K562 (cell line): Measurements from ENCODE around the gene SELPLG. TPM values are rescaled to one million over a fixed set of nuclear protein-coding genes. Genes with fewer than 3 reads are reported as not detected.
A peak's percentile ranks its signal among the peaks of the same experiment; 100 is the strongest.

Experiments used
- ATAC-seq: fragments of 200-7000 bp; cut with Tn5 transposase; 3 replicates; pipeline ENCODE4 v1.9.1; 2020; ENCODE audit warnings: moderate library complexity
- BruUV-seq: library from RNA; stranded (reverse); fragments of 400-500 nt; replicated peaks from 2 replicates; lab custom pipeline; 2021; lab: Mats Ljungman, UMichigan
- CTCF ChIA-PET: fragments of 300-600 bp; formaldehyde crosslinking; extraction: SDS; loops from one replicate; lab custom pipeline; 2021; ENCODE audit warnings: low intra/inter-chr PET ratio; lab: Yijun Ruan, JAX
- POLR2A ChIA-PET: fragments of 300-600, 350-650 bp; sonication (Branson Sonifier 250); formaldehyde crosslinking; extraction: SDS; loops from one replicate; lab custom pipeline; 2021; ENCODE audit warnings: antibody characterized with exemption, inconsistent platforms; lab: Yijun Ruan, JAX
- DNase-seq, 4 experiments: peaks; one replicate each; pipeline versions ENCODE4 v3.0.0 to v3.0.0-alpha.2; 2011 to 2018; ENCODE audit warnings: low spot score in 3 of 4, mixed read lengths in 3 of 4; ENCODE audit errors: extremely low read depth in 1 of 4
- FAIRE-seq: peaks from 2 replicates; lab custom pipeline; 2011; peaks lifted over from hg19 to GRCh38; lab: Jason Lieb, UNC
- H2AFZ ChIP-seq: 2 replicates; pipeline ENCODE4 v1.6.0; 2011; ENCODE audit warnings: low read depth, low read length, control low read depth, inconsistent platforms
- H3K27ac ChIP-seq: fragments of 200-600 bp; 3 replicates; pipeline ENCODE4 v1.8.0; 2011; ENCODE audit warnings: low read depth, mild to moderate bottlenecking, control low read depth, inconsistent platforms, low read length, moderate library complexity, mixed read lengths; ENCODE audit errors: extremely low read depth
- H3K27me3 ChIP-seq, 2 experiments: fragments of 300-600 bp in 1 of 2; 2 replicates in 1 of 2; 3 replicates in 1 of 2; pipeline versions ENCODE4 v1.6.0 to v1.8.0; 2011; ENCODE audit warnings: inconsistent platforms in 2 of 2, low read length in 2 of 2, mild to moderate bottlenecking in 1 of 2, mixed read lengths in 1 of 2, moderate library complexity in 1 of 2; ENCODE audit not compliant: control insufficient read depth in 2 of 2, insufficient read depth in 2 of 2
- H3K36me3 ChIP-seq: fragments of 300-600 bp; 3 replicates; pipeline ENCODE4 v1.8.0; 2011; ENCODE audit warnings: mild to moderate bottlenecking, low read length, inconsistent platforms; ENCODE audit not compliant: control insufficient read depth, insufficient read depth
- H3K4me1 ChIP-seq, 2 experiments: fragments of 200-600 bp in 1 of 2; replicated peaks in 1 of 2; 2 replicates in 1 of 2; 3 replicates in 1 of 2; pipeline versions ENCODE4 v1.5.1 to v1.8.0; 2011; ENCODE audit warnings: inconsistent platforms in 2 of 2, low read length in 2 of 2, mild to moderate bottlenecking in 1 of 2, mixed read lengths in 1 of 2, moderate library complexity in 1 of 2; ENCODE audit not compliant: control insufficient read depth in 2 of 2, insufficient read depth in 2 of 2
- H3K4me2 ChIP-seq: 2 replicates; pipeline ENCODE4 v1.6.1; 2011; ENCODE audit warnings: low read length, control low read depth, inconsistent platforms, mixed read lengths; ENCODE audit not compliant: insufficient read depth
- H3K4me3 ChIP-seq: fragments of 200-600 bp; sonication (generic), shearing (Covaris generic); 2 replicates; pipeline ENCODE4 v1.5.1; 2016; ENCODE audit warnings: control low read depth, inconsistent platforms
- H3K79me2 ChIP-seq: fragments of 200-600 bp; 3 replicates; pipeline ENCODE4 v1.8.0; 2011; ENCODE audit warnings: low read length, inconsistent platforms; ENCODE audit not compliant: control insufficient read depth, insufficient read depth
- H3K9ac ChIP-seq, 2 experiments: 2 replicates each; pipeline versions ENCODE4 v1.6.0 to v1.6.1; 2011; ENCODE audit warnings: low read depth in 2 of 2, low read length in 2 of 2, control low read depth in 1 of 2, inconsistent platforms in 1 of 2, mild to moderate bottlenecking in 1 of 2, mixed read lengths in 1 of 2; ENCODE audit not compliant: insufficient read depth in 1 of 2
- H3K9me1 ChIP-seq: one replicate; pipeline ENCODE4 v1.6.0; 2011; ENCODE audit warnings: inconsistent platforms, mild to moderate bottlenecking, low read length, moderate library complexity; ENCODE audit not compliant: control insufficient read depth, insufficient read depth
- H3K9me3 ChIP-seq: replicated peaks from 2 replicates; pipeline ENCODE4 v1.5.1; 2011; ENCODE audit warnings: low read depth, low read length, inconsistent platforms; ENCODE audit not compliant: control insufficient read depth, insufficient read depth
- H4K20me1 ChIP-seq: replicated peaks from 2 replicates; pipeline ENCODE4 v1.6.1; 2011; ENCODE audit warnings: low read length, inconsistent platforms, mixed read lengths; ENCODE audit not compliant: control insufficient read depth, insufficient read depth
- HMG20A ChIP-seq: fragments of 450-650 bp; formaldehyde crosslinking; conservative IDR thresholded peaks from 2 replicates; pipeline ENCODE4 v1.4.0; 2020; ENCODE audit warnings: mild to moderate bottlenecking, mixed read lengths
- MBD2 ChIP-seq: sonication (generic); IDR thresholded peaks from 2 replicates; pipeline ENCODE4 v1.6.1; 2016; ENCODE audit warnings: low read depth, borderline replicate concordance
- NELFE ChIP-seq: IDR thresholded peaks from 2 replicates; pipeline ENCODE4 v1.6.1; 2011; ENCODE audit warnings: mild to moderate bottlenecking; ENCODE audit not compliant: insufficient read depth, insufficient read length
- ZBTB7A ChIP-seq: IDR thresholded peaks from 2 replicates; pipeline ENCODE4 v1.6.1; 2011; ENCODE audit warnings: low read depth, mild to moderate bottlenecking, low read length, moderate library complexity, borderline replicate concordance; ENCODE audit not compliant: control insufficient read depth
- ZEB2 ChIP-seq: fragments of 450-650 bp; IDR thresholded peaks from 2 replicates; pipeline ENCODE4 v1.6.1; 2016
- ZNF311 ChIP-seq: fragments of 250-450 bp; sonication (Bioruptor Pico); IDR thresholded peaks from 2 replicates; pipeline ENCODE4 v1.4.0; 2020; ENCODE audit warnings: mild to moderate bottlenecking, moderate library complexity
- ZNF316 ChIP-seq: fragments of 450-650 bp; IDR thresholded peaks from 2 replicates; pipeline ENCODE4 v1.6.1; 2016
- WGBS: fragments of 100-300 bp; shearing (Covaris generic); methylation state at CpG from one replicate; pipeline ENCODE4 v1.1.6; 2016; ENCODE audit warnings: low coverage, mixed read lengths; ENCODE audit not compliant: insufficient coverage; ENCODE audit errors: missing lambda C conversion rate; 5-methylcytosine and 5-hydroxymethylcytosine counted together
- in situ Hi-C: fragments of 300-500 bp; cut with MboI; formaldehyde crosslinking; loops from 4 replicates; pipeline ENCODE4 v1.15.0; 2018; ENCODE audit warnings: inconsistent platforms, mixed read lengths
- intact Hi-C: fragments of 100-400 bp; cut with micrococcal nuclease; formaldehyde crosslinking; loops from 2 replicates; pipeline ENCODE4 v1.14.2; 2022
- polyA plus RNA-seq, 8 experiments: library from polyadenylated mRNA; depleted of rRNA in 4 of 8; stranded (reverse) in 5 of 8; unstranded in 3 of 8; fragments of >200 nt; fragmentation: Nextera tagmentation in 2 of 8; fragmentation: Illumina TruSeq in 1 of 8; extraction: Ambion mirVana in 2 of 8; extraction: Trizol in 1 of 8; gene quantifications; 2 replicates each; pipeline versions ENCODE4 v1.2.1 to v1.2.3, GENCODE V29; 2011 to 2014; ENCODE audit warnings: inconsistent platforms in 1 of 8, missing spikeins in 1 of 8
- total RNA-seq, 7 experiments: library from RNA; depleted of rRNA in 6 of 7; stranded (reverse); fragments of >200 nt in 6 of 7; fragmentation: Illumina TruSeq in 2 of 7; extraction: Trizol in 2 of 7; gene quantifications; 2 replicates each; pipeline versions ENCODE4 v1.2.1 to v1.2.3, GENCODE V29; 2011 to 2021; ENCODE audit warnings: low replicate concordance in 1 of 7
- TF ChIP-seq, protein P1 (sequence below), 2 experiments: fragments of 450-650 bp; IDR thresholded peaks; 2 replicates each; pipeline ENCODE4 v1.6.1; 2016
- TF ChIP-seq, protein P2 (sequence below): sonication (generic); formaldehyde crosslinking; IDR thresholded peaks from 2 replicates; pipeline ENCODE4 v1.8.0; 2023; ENCODE audit warnings: missing genetic modification reagents, mild to moderate bottlenecking, borderline replicate concordance

Gene SELPLG
- total and polyA plus RNA-seq, 9 of the 15 experiments (the other 6 are each of a cell fraction or from before 2014, with no cell fraction given), result 0.22 to 10.2 (median 1.7) TPM

DNA sequence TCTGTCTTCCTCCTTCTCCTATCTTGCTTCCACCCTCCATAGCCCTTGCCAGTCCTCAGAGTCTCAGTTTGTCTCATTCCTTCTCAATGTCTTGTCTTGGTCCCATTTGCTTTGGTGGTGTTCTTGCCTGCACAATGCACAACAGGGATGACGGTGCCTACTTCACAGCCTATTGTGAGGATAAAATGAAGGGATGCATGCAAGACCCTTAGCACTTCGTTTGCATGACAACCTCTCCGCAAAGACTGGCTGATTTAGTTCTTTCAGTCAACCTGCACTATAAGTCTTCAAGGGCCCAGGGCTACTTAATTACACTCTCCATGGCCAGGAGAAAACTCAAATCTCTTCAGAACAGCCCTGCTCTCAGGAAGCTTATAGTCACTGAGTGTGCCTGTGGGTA lies 8.5 kb downstream of the SELPLG start:
- no peak for ATAC-seq
- 85% methylated on average over 3 of the region's 3 CpGs for WGBS
- H3K9me1 ChIP-seq, result no peaks in the 10 kb centered on the region
- TF ChIP-seq ZNF316, result peak; percentile 30; the same call in 1 of the 2 replicates
- TF ChIP-seq ZNF311 (CRISPR knock-in tag), result no peak
- TF ChIP-seq ZBTB7A, result no peak
- TF ChIP-seq, all 486 proteins: peak for 1
- H3K9ac ChIP-seq, result no peak overlapping the region
- POLR2A ChIA-PET, result no interaction called here
- H3K4me3 ChIP-seq, result no peak overlapping the region
- H3K36me3 ChIP-seq, result 0 out of 3 replicates have a peak, but pooled peaks cover 3% of the 10 kb centered on the region
- no peak overlapping the region for H2AFZ ChIP-seq
- no peaks in the 10 kb centered on the region for H3K9me3 ChIP-seq
- DNase-seq, result no peak
- BruUV-seq, result no TSS peak
- no peaks in the 10 kb centered on the region for H3K27me3 ChIP-seq
- no peak for FAIRE-seq
- peaks cover 20 to 32% of the 10 kb centered on the region in 2 experiments for H3K4me1 ChIP-seq
- H3K4me2 ChIP-seq, result no peak overlapping the region
- no peaks in the 10 kb centered on the region for H4K20me1 ChIP-seq
- intact Hi-C loops (no loop called here), in situ Hi-C loops (no loop called here)
- H3K79me2 ChIP-seq, result peaks cover 19% of the 10 kb centered on the region
- no peak overlapping the region for H3K27ac ChIP-seq
- CTCF ChIA-PET, result no interaction called here

DNA sequence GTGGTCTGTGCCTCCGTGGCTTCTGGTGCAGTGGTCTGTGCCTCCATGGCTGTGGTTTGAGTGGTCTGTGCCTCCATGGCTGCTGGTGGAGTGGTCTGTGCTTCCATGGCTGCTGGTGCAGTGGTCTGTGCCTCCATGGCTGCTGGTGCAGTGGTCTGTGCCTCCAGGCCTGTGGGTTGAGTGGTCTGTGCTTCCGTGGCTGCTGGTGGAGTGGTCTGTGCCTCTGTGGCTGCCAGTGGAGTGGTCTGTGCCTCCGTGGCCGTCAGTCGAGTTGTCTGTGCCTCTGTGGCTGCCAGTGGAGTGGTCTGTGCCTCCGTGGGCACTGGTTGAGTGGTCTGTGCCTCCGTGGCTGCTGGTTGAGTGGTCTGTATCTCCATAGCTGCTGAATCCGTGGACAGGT lies 10.1 kb downstream of the SELPLG start:
- in situ Hi-C loops, result no loop called here
- H3K4me1 ChIP-seq, result peaks cover 25 to 30% of the 10 kb centered on the region in 2 experiments
- TF ChIP-seq, protein P1, sequence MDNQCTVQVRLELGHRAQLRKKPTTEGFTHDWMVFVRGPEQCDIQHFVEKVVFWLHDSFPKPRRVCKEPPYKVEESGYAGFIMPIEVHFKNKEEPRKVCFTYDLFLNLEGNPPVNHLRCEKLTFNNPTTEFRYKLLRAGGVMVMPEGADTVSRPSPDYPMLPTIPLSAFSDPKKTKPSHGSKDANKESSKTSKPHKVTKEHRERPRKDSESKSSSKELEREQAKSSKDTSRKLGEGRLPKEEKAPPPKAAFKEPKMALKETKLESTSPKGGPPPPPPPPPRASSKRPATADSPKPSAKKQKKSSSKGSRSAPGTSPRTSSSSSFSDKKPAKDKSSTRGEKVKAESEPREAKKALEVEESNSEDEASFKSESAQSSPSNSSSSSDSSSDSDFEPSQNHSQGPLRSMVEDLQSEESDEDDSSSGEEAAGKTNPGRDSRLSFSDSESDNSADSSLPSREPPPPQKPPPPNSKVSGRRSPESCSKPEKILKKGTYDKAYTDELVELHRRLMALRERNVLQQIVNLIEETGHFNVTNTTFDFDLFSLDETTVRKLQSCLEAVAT (IDR thresholded peaks at IDR 0.05), result no peak
- TF ChIP-seq NELFE (no peak), HMG20A (CRISPR knock-in tag) (no peak), ZEB2 (no peak), MBD2 (peak; percentile 39; the same call in 1 of the 2 replicates)
- TF ChIP-seq, protein P2, sequence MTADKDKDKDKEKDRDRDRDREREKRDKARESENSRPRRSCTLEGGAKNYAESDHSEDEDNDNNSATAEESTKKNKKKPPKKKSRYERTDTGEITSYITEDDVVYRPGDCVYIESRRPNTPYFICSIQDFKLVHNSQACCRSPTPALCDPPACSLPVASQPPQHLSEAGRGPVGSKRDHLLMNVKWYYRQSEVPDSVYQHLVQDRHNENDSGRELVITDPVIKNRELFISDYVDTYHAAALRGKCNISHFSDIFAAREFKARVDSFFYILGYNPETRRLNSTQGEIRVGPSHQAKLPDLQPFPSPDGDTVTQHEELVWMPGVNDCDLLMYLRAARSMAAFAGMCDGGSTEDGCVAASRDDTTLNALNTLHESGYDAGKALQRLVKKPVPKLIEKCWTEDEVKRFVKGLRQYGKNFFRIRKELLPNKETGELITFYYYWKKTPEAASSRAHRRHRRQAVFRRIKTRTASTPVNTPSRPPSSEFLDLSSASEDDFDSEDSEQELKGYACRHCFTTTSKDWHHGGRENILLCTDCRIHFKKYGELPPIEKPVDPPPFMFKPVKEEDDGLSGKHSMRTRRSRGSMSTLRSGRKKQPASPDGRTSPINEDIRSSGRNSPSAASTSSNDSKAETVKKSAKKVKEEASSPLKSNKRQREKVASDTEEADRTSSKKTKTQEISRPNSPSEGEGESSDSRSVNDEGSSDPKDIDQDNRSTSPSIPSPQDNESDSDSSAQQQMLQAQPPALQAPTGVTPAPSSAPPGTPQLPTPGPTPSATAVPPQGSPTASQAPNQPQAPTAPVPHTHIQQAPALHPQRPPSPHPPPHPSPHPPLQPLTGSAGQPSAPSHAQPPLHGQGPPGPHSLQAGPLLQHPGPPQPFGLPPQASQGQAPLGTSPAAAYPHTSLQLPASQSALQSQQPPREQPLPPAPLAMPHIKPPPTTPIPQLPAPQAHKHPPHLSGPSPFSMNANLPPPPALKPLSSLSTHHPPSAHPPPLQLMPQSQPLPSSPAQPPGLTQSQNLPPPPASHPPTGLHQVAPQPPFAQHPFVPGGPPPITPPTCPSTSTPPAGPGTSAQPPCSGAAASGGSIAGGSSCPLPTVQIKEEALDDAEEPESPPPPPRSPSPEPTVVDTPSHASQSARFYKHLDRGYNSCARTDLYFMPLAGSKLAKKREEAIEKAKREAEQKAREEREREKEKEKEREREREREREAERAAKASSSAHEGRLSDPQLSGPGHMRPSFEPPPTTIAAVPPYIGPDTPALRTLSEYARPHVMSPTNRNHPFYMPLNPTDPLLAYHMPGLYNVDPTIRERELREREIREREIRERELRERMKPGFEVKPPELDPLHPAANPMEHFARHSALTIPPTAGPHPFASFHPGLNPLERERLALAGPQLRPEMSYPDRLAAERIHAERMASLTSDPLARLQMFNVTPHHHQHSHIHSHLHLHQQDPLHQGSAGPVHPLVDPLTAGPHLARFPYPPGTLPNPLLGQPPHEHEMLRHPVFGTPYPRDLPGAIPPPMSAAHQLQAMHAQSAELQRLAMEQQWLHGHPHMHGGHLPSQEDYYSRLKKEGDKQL (CRISPR knock-in tag), result no peak

More for the DNA sequence above, 10.1 kb downstream of the SELPLG start:
- Histone ChIP-seq H3K27me3 (no peaks in the 10 kb centered on the region), H4K20me1 (no peaks in the 10 kb centered on the region), H3K9ac (no peak overlapping the region), H3K4me3 (no peak overlapping the region), H3K9me3 (no peaks in the 10 kb centered on the region), H3K79me2 (peaks cover 2% of the 10 kb centered on the region), H3K4me2 (no peak overlapping the region), H3K36me3 (no peaks in the 10 kb centered on the region), H3K27ac (no peak overlapping the region), H3K9me1 (no peaks in the 10 kb centered on the region), H2AFZ (no peak overlapping the region)
- ATAC-seq (no peak), FAIRE-seq (no peak), DNase-seq (no peak)
- intact Hi-C loops, result no loop called here
- CTCF ChIA-PET, result no interaction called here
- no TSS peak for BruUV-seq
- 84% methylated on average over 7 of the region's 8 CpGs for WGBS
- POLR2A ChIA-PET, result no interaction called here
